Activated CD8-positive, alpha-beta memory T cell treated with anti-CD3 and anti-CD28 coated beads for 48 hours (primary cell): ENCODE results near the gene SPATA33.
"Not testable (repeated sequence)": the region's sequence is repeated elsewhere in the genome, so short reads cannot be mapped to it uniquely, and the experiment has no call there.

Experiments
- DNase-seq, 3 experiments: peaks; one replicate each; pipeline ENCODE4 v3.0.0-alpha.2; 2020; ENCODE audit warnings: low read depth in 2 of 3, low spot score in 2 of 3

Gene SPATA33

DNA sequence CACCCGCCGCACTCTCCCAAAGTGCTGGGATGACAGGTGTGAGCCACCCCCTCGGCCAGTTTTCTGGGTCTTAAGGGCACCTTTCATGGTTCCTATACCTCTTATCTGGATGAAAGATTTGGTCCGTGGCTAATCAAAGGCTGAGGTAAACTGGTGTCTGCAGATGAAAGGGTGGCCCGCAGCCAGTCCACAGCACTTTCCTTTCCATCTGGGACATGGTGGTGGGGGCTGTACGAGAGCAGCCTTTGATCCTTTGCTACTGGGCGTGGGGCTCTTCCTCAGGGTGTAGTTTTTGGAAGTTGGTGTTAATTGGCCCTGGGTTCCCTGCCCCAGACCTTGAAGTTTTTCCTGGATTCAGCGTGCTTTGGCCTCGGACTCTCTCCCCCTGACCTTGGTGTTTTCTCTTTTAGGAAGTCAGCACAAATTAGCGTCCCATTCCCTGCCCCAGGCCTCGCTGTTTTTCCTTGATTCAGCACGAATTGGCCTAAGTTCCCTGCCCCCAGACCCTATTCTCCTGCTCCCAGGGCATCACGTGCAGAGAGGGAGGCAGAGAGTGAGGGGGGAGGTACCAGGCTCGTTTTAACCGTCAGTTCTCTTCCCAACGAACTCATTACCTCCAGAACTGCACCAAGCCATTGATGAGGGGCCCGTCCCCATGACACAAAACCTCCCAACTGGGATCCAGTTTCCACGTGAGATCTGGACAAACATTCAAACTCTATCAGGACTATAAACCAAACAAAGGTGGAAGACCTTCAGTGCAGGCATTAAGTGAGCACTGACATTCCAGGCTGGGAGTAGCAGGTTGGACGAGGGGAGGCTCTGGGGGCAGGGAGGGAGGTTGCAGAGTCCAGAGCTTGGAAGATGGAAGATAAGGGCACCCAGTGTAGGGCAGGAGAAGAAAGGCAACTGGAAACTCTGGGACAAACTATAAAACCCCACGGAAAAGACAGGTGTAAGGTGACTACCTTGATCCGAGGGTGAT lies 32.6 kb upstream of the SPATA33 start:
- DNase-seq = no peak

DNA sequence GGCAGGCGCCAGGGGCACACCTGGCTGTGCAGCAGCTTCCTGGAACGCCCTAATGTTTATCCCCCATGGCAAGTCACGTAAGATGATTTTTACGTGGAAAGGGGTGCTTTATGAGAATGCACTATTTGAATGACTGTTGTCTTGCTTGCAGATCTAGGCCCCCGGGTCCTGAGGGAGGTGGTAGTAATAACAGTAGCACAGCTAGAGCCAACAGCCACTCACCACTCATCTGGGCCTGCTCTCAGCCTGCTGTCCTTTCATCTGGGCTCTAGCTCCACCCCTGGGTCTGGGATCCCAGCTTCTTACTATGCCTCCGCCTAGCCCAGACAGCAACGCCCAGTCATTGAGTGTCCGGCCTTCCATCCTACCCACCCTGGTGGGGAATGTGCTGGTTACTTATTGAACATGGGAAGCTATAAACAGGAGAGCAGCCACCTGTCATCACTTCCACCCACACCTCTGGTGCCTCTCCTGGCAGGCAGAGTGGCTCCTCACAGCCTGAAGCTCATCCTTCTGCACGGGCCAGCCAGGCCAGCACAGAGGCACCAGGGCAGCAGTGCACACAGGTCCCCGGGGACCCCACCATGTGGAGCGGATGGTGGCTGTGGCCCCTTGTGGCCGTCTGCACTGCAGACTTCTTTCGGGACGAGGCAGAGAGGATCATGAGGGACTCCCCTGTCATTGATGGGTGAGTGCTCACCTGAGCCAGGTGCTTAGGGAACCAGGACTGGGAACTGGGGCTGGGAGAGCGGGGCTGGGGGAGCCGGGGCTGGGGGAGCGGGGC lies 27.6 kb upstream of the SPATA33 start:
- DNase-seq = no peak

DNA sequence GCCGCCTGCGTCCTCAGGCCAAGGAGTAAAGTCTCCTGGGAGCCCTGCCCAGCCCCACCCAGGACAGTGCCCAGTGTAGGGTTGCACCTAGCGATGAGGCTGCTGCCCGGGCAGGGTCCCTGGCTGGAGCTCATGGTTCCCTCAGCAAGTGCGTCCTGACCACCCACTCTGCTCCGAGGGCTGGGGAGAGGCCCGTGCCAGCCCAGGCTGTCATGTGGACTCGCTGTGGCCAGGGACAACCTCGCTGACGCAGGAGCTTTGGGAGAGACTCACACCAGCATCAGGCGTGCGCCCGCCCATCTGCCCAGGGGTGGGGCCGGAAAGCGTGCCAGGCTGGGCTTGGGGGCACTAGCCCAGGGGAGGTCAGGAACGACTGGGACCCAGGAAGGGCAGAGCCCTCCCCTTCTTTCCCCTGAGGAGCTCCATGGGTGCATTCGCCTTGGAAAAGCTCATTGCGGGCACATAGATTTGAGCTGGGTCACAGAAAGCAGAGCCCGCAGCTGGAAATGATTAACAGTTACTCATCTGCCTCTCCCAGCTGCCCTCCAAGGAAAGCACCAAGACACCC lies 24.5 kb upstream of the SPATA33 start:
- DNase-seq = no peak

DNA sequence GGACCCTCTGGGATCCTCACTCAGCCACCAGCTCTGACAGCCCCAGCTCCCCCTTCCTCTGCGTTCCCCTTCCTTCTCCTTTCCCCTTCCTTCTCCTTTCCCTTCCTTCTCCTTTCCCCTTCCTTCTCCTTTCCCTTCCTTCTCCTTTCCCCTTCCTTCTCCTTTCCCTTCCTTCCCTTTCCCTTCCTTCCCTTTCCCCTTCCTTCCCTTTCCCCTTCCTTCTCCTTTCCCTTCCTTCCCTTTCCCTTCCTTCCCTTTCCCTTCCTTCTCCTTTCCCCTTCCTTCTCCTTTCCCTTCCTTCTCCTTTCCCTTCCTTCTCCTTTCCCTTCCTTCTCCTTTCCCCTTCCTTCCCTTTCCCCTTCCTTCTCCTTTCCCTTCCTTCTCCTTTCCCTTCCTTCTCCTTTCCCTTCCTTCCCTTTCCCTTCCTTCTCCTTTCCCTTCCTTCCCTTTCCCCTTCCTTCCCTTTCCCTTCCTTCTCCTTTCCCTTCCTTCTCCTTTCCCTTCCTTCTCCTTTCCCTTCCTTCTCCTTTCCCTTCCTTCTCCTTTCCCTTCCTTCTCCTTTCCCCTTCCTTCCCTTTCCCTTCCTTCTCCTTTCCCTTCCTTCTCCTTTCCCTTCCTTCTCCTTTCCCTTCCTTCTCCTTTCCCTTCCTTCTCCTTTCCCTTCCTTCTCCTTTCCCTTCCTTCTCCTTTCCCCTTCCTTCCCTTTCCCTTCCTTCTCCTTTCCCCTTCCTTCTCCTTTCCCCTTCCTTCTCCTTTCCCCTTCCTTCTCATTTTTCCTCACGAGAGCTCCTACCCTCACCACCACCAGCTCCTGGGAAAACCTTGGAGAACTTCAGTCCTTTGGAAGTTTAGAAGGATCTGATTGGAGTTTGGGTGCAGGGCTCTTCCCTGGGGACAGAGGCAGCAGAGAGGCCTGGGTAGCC lies 22.9 kb upstream of the SPATA33 start:
- not testable (repeated sequence) for DNase-seq

DNA sequence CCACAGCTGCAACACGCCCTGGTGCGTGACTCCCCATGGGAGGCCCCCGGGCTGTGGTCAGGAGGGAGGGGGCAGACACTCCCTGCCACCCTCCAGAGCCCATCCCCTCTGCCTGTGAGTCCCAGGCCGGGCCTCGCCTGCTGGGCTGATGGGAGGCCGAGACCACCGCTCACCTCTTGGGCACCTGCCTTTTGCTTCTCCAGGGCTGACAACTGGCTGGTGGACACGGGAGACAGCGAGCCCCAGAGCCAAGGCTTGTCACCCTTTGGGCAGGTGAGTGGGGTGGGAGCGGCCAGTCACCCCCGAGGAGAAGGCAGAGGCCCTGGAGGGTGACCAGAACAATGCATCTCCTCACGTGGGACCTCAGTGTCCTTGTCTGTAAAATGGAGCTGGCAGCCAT lies 21.0 kb upstream of the SPATA33 start:
- no peak for DNase-seq

DNA sequence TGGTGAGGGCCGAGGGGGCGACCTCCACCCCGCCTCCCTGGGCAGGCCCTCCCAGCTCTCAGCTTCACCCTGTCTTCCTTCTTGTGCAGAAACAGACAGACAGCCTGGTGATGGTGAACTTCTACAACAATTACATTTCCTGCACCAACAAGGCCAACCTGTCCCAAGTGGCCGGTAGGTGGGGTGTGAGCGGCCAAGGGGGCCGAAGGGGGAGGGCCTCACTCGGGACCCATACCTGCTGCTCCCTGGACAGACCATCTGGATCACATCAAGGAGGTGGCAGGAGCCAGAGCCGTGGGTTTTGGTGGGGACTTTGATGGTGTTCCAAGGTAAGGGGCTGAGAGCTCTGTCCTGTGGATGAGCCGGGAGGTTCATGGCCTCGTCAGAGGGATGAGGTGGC lies 20.3 kb upstream of the SPATA33 start:
- DNase-seq = no peak

DNA sequence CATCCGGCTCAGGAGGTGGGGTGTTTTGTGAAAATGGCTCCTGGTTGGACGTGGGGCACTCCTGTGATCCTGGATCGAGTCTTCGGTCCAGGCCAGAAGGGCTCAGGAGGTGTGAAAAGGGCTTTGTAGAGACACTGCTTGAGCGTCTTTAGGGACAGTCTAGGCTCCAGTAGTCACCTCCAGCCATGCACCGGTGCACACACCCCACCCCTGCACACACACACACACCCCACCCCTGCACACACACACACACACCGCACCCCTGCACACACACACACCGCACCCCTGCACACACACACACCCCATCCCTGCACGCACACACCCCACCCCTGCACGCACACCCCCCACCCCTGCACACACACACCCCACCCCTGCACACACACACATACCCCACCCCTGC lies 19.2 kb upstream of the SPATA33 start:
- DNase-seq = no peak

DNA sequence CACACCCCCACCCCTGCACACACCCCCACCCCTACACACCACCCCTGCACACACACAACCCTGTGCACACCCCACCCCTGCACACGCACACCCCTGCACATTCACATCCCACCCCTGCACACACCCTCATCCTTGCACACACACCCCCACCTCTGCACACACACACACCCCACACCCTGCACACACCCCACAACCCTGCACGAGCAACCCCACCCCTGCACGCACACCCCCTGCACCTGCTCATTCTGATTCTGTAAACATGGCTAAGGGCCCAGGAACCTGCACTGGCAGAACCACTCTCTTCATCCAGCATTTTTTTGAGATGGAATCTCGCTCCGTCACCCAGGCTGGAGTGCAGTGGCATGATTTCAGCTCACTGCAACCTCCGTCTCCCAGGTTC lies 18.3 kb upstream of the SPATA33 start:
- no peak for DNase-seq

DNA sequence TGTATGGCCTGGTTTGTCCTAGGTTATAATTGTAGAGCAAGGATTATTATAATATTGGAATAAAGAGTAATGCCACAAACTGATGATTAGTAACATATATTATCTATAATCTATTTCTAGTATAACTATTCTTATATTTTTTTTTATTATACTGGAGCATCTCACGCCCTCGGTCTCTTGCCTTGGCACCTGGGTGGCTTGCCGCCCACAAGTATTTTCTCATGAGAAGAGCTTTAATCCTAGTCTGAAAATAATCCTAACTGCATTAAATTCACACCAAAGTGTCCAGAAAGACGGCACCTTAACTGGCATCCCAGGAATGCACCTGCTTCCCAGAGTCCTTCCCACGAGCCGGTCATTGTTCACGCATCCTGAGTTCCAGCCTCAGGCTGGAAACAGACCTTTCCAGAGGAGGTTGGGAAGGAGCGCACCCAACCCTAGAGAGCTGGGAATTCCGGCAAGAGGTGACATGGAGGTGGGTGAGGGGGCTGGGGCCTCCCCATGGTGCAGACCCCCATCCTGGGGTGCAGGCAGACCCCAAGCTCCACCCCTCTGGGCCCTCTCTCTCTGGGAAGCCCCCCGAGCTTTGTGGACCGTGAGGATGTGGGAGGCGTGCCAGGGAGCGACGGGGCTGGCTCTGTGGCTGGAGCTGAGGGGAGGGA lies 16.0 kb upstream of the SPATA33 start:
- DNase-seq = no peak

DNA sequence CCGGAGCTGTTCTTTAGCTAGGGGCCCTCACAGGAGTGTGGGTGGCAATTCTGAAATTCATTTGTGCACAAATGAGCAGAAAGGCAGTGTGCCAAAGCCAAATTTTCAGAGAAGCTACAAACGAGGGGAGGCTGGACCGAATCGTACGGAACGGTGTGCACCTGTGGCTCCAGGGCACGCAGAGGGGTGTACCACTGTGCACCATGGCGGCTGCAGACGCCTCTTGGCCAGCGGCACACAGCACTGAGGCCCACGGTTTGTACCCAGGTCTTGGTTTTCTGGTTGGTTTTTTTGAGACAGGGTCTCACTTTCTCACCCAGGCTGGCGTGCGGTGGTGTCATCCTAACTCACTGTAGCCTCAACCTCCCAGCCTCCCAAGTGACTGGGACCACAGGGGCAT lies 15.1 kb upstream of the SPATA33 start:
- no peak for DNase-seq

DNA sequence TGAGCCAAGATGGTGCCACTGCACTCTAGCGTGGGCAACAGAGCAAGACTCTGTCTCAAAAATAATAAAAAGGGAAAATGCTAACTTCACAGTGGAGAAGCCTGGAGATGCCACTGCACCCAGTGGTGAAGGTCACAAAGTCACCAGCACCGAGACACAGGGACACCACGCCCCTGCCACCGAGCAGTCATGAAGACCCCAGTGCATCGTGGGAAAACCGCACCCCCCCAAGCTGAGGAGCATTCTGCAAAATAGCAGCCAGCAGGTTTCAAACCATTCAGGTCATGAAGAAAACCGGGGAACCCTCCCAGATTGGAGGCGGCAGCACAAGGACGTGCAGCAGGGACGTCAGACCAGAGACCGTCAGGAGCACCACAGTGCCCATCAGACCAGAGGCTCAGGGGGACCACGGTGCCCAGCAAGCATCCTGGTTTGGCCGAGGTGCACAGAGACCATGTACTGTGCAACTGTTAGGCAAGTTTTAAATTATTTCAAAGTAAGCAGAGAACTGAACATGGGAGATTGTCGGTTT lies 13.8 kb upstream of the SPATA33 start:
- DNase-seq = no peak

DNA sequence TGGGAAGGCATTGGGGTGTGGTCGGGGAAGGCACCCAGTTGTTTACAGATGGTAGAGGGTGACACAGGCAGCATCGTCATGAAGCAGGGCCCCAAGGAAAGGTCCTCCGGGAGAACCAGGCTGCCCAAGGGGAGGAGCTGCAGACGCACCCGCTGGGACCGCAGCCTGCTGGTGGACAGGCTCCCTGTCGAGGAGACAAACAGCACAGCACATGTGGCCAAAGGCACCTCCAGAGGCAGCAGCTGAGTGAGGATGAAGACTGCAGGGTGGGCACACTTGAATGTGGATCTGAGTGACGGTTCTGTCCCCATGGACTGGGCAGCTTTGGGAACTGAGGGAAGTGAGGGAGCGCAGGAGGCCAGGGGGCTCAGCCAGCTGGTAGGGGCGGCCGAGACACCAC lies 12.5 kb upstream of the SPATA33 start:
- DNase-seq = no peak

DNA sequence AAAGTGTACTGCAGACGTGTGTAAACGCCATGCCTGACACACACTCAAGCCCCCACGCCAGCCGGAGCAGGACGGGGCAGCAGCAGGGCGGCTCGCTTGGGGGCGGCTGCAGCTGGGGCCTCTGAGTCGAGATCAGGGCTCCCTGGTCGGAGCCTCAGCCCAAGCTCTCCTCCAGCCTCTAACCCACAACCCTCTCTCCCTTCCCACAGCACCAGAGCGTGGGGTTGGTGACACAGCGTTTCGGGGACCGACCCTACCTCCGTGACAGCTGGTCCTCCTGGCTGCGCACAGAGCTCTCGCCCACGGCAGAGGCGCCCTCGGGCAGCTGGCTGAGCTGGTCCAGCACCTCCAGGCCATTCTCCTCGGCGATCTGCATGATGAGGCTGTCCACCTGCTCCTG lies 11.4 kb upstream of the SPATA33 start:
- no peak for DNase-seq

DNA sequence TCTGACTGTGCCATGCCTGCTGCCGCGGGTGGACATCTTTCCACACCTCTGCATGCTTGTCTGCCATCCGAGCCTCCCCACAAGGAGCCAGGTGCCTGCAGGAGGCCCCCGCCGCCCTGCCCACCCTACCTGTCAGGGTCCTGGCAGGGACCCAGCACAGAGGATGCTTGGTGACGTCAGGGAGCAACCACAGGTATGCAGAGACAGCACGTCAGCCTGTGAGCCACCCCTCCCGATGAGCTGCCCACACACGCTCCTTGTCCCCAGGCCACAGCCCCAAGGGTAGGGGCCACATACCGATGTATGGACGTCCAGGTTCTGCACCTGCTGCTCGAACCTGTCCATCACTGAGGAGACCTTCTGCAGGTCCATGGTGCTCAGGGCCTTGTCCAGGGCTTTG lies 10.7 kb upstream of the SPATA33 start:
- no peak for DNase-seq

DNA sequence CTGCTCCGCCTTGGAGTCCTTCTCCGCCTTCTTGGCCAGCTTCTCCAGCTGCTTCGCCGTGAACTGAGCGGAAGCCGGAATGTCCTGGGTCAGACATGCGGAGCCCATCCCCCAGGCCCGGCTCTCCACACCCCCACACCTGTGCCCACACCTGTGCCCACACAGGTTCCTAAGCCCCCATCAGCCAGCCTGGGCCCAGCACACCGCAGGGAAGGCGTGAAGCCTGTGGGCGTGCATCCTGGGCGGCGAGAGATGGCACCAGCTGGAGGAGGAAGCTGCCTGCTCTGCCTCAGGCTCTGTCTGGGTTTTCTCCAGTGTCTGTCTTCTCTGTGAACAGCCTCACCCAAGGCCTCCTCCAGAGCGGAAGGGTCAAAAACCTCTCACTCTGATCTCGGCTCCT lies 6.1 kb upstream of the SPATA33 start:
- DNase-seq = no peak

DNA sequence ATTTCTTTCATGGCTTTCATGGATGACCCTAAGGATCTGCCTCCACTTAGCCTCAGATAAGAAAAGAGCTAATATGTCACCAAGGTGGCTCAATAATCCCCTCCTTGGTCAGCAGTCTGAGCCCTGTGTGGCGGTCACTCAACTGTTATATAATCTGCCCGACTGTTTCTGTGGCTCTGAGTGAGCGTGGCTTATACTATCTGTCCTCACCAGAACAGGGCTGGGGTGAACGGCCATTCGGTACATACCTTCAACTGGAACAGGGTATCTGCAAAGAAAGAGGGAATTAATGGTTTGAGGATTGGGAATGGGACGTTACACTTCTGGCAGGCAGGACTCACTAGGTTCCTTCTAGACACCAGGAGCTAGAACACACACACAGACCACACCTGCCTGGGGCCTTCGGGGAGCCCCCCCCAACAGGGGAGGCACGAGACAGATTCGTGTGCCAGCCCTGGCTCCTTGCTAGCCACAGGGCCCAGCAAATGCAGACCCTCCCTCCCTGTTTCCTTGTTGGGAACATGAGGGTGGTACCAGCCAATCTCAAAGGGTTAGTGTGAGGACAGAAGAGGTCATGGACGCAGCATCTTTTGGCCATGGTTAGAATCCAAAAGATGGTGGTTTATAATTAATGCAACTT lies 3.9 kb upstream of the SPATA33 start:
- DNase-seq = no peak

DNA sequence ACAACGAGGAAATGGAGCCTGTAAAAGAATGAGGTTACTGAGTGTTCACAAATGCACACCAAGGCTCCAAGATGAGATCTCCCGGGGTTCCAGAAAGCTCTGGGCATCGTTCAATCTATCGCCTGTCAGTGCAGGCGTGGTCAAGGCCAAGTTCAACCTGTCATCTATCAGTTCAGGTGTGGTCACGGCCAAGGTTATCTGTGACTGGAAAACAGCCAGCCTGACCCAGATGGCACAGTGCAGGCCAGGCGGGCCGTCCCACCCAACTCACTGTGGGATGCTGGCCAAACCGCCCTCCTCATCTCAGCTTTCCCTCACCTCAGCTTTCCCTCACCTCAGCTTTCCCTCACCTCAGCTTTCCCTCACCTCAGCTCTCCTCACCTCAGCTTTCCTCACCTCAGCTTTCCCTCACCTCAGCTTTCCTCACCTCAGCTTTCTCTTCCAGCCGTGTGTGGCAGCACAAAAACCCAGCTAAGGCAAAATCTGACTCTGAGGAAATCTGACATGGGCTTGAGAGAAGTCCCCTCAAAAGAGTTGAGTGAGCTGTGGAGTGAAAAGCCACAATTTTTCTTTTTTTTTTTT lies 2.5 kb upstream of the SPATA33 start:
- DNase-seq = no peak

DNA sequence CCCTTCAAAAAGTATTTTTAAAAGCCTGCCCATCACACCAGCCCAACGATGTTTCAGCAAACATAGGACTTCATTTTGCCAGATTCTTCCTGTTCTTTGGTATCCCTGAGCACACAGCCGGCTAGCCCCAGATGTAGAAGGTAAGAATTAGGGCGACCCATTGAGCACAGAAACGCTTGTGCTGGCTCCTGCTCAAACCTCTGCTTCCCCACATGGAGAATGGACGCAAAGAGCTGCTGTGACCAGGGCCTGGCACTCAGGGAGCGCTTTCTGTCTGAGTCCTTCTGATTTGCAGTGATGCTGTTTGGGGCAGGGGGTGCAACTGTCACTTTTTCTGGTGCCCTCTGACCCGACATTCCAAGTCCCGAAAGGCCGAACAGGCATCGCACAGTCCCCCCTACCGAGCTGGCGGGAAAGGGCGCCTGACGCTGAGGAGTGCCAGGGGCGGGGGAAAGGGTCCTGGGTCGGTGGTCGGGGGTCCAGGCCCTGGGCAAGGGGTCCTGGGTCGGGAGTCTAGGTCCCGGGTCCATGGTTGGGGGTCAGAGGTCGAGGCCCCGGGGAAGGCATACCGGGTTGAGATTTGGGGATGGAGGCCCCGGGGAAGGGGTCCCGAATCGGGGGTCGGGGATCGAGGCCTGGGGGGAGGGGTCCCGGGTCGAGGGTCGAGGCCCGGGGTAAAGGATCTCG lies 1.1 kb upstream of the SPATA33 start:
- no peak for DNase-seq
